ENCODE measurements around the gene HDGFL2.
A peak's percentile ranks its signal among the peaks of the same experiment; 100 is the strongest.

Gene HDGFL2

DNA sequence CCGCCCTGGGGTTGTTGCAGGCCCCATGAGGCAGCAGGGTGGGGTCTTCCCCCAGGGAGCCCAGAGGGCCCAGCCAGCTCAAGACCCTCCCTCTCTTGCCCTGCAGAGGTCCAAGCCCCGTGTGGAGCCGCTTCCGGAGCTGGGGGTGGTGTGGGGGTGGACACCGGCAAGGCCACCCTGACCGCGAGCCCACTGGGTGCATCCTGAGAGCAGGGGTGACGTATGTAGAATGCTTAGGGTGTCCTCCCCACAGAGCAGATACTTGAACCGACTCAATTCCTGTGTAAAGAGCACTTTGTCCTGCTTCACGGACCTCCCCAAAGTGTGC is 29.3 kb upstream of the HDGFL2 start:
- Histone ChIP-seq H3K4me3 (ENCODE audit: low read depth in 1 of 2, low read length in 2 of 2) (no peak overlapping the region), H3K36me3 (ENCODE audit: insufficient read depth, low read length) (peaks cover 95% of the 10 kb centered on the region), H3K9ac (ENCODE audit: low read depth, low read length) (no peak overlapping the region), H4K20me1 (ENCODE audit: insufficient read depth, low read length) (peaks cover 80% of the 10 kb centered on the region), H2AFZ (ENCODE audit: low read depth, low read length) (no peak overlapping the region), H3K27ac (ENCODE audit: low read length) (no peak overlapping the region), H3K9me3 (ENCODE audit: insufficient read depth, low read length, severe bottlenecking) (no peaks in the 10 kb centered on the region), H3K27me3 (ENCODE audit: insufficient read depth, low read length, poor library complexity) (no peaks in the 10 kb centered on the region), H3K4me1 (ENCODE audit: insufficient read depth, low read length) (no peaks in the 10 kb centered on the region), H3K79me2 (ENCODE audit: insufficient read depth, low read length) (peaks cover 22% of the 10 kb centered on the region), H3K4me2 (ENCODE audit: insufficient read depth, low read length) (no peak overlapping the region)
- DNase-seq (no peak), ATAC-seq (ENCODE audit: insufficient read depth, low read depth) (no peak)
- TF ChIP-seq EZH2 (IDR thresholded peaks at IDR 0.05; ENCODE audit: borderline replicate concordance, low read depth, low read length, severe bottlenecking): no peak
- TF ChIP-seq, protein P1, sequence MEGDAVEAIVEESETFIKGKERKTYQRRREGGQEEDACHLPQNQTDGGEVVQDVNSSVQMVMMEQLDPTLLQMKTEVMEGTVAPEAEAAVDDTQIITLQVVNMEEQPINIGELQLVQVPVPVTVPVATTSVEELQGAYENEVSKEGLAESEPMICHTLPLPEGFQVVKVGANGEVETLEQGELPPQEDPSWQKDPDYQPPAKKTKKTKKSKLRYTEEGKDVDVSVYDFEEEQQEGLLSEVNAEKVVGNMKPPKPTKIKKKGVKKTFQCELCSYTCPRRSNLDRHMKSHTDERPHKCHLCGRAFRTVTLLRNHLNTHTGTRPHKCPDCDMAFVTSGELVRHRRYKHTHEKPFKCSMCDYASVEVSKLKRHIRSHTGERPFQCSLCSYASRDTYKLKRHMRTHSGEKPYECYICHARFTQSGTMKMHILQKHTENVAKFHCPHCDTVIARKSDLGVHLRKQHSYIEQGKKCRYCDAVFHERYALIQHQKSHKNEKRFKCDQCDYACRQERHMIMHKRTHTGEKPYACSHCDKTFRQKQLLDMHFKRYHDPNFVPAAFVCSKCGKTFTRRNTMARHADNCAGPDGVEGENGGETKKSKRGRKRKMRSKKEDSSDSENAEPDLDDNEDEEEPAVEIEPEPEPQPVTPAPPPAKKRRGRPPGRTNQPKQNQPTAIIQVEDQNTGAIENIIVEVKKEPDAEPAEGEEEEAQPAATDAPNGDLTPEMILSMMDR (IDR thresholded peaks at IDR 0.05; ENCODE audit: borderline replicate concordance, extremely low read depth, low read length, poor library complexity, severe bottlenecking): no peak

DNA sequence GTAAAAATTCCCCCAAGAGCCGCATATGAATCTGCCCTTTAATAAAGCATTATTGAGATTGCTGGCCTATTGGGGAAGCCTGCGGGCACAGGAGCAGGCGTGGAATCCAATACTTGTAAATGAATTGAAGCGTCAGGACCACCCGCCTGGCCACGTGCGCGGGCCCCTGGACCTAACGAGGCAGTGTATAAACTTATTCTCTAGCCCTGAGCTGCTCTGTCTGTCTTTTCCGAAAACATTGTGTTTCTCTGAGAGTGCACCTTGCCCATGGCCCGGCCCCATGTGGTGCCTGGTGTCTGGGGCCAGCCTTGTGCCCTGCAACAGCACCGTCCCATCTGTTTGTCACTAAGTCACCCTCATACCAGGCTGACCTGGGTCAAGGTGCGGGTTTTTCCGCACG is 28.9 kb upstream of the HDGFL2 start:
- Histone ChIP-seq H4K20me1 (ENCODE audit: insufficient read depth, low read length) (peaks cover 80% of the 10 kb centered on the region), H2AFZ (ENCODE audit: low read depth, low read length) (no peak overlapping the region), H3K9me3 (ENCODE audit: insufficient read depth, low read length, severe bottlenecking) (no peaks in the 10 kb centered on the region), H3K79me2 (ENCODE audit: insufficient read depth, low read length) (peaks cover 18% of the 10 kb centered on the region), H3K4me2 (ENCODE audit: insufficient read depth, low read length) (no peak overlapping the region), H3K9ac (ENCODE audit: low read depth, low read length) (no peak overlapping the region), H3K27ac (ENCODE audit: low read length) (no peak overlapping the region), H3K36me3 (ENCODE audit: insufficient read depth, low read length) (peaks cover 95% of the 10 kb centered on the region), H3K4me3 (ENCODE audit: low read depth in 1 of 2, low read length in 2 of 2) (no peak overlapping the region), H3K4me1 (ENCODE audit: insufficient read depth, low read length) (no peaks in the 10 kb centered on the region), H3K27me3 (ENCODE audit: insufficient read depth, low read length, poor library complexity) (no peaks in the 10 kb centered on the region)
- DNase-seq (no peak), ATAC-seq (ENCODE audit: insufficient read depth, low read depth) (no peak)
- TF ChIP-seq EZH2 (IDR thresholded peaks at IDR 0.05; ENCODE audit: borderline replicate concordance, low read depth, low read length, severe bottlenecking): no peak
- TF ChIP-seq, protein P1 (IDR thresholded peaks at IDR 0.05; ENCODE audit: borderline replicate concordance, extremely low read depth, low read length, poor library complexity, severe bottlenecking): no peak

DNA sequence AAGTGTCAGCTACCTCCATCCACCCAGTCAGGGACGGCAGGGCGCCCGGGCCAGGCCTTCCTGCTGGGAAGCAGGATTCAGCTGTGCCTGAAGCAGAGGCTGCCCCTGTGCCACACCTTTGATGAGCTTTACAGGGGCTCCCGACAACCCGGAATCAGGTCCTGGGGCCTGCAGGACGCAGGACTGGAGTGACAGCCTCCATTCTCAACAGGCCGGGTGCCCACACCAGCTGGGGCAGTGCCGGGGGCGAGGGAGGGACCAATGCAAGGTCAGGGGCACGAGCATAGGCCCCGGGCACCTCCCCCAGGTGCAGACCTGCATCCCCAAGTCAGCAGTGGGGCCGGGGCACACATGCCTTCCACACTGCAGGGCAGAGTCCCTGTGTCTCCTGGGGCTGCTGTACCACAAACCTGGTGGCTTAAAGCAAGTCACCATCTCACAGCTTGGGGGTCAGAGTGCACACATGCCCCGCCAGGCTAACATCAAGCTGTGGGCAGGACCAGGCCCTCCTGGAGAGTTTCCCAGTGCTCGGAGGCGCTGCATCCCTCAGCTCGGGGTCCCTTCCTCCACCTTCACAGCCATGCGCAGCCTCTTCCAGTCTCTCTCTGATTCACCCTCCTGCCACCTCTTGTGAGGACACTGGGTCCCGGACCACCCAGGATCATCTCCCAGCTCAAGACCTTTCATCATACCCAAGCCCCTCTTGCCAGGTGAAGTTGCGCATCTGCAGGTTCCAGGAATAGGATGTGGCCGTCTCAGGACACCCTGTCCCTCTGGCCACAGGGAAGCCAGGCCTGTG is 27.9 kb upstream of the HDGFL2 start:
- H3K27me3 ChIP-seq (ENCODE audit: insufficient read depth, low read length, poor library complexity): no peaks in the 10 kb centered on the region
- DNase-seq: no peak
- no peaks in the 10 kb centered on the region for H3K4me1 ChIP-seq (ENCODE audit: insufficient read depth, low read length)
- H3K9me3 ChIP-seq (ENCODE audit: insufficient read depth, low read length, severe bottlenecking): no peaks in the 10 kb centered on the region
- H3K4me2 ChIP-seq (ENCODE audit: insufficient read depth, low read length): no peak overlapping the region
- peaks cover 14% of the 10 kb centered on the region for H3K79me2 ChIP-seq (ENCODE audit: insufficient read depth, low read length)
- peak; percentile 12; the same call in 1 of the 3 replicates for ATAC-seq (ENCODE audit: insufficient read depth, low read depth)
- peaks cover 95% of the 10 kb centered on the region for H3K36me3 ChIP-seq (ENCODE audit: insufficient read depth, low read length)
- H3K27ac ChIP-seq (ENCODE audit: low read length): no peak overlapping the region
- no peak overlapping the region for H2AFZ ChIP-seq (ENCODE audit: low read depth, low read length)
- no peak overlapping the region for H3K9ac ChIP-seq (ENCODE audit: low read depth, low read length)
- TF ChIP-seq EZH2 (IDR thresholded peaks at IDR 0.05; ENCODE audit: borderline replicate concordance, low read depth, low read length, severe bottlenecking): no peak
- TF ChIP-seq, protein P1 (IDR thresholded peaks at IDR 0.05; ENCODE audit: borderline replicate concordance, extremely low read depth, low read length, poor library complexity, severe bottlenecking): no peak
- no peak overlapping the region for H3K4me3 ChIP-seq (ENCODE audit: low read depth in 1 of 2, low read length in 2 of 2)
- H4K20me1 ChIP-seq (ENCODE audit: insufficient read depth, low read length): peaks cover 84% of the 10 kb centered on the region
